Measurements from ENCODE around the gene STARD8.

The STARD8 gene

DNA sequence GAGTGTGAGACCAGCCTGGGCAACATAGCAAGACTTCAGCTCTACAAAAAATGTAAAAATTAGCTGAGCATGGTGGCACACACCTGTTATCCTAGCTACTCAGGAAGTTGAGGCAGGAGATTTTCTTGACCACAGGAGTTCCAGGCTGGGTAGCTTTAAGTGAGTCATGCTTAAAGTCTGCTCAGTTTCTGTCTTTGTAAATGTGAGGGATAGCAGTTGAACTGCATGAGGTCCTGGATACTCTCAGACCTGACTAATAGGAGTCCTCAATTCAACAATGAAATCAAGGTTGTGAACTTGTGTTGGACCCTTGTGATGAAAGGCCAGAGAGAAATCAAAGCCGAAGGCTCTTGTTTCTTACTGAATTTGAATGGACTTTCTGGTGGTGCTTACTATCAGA lies 45.2 kb downstream of the STARD8 start:
- no peak for DNase-seq

GRCh38 chrX:68693481-68694434 lies 46.3 kb downstream of the STARD8 start:
- DNase-seq = no peak

DNA sequence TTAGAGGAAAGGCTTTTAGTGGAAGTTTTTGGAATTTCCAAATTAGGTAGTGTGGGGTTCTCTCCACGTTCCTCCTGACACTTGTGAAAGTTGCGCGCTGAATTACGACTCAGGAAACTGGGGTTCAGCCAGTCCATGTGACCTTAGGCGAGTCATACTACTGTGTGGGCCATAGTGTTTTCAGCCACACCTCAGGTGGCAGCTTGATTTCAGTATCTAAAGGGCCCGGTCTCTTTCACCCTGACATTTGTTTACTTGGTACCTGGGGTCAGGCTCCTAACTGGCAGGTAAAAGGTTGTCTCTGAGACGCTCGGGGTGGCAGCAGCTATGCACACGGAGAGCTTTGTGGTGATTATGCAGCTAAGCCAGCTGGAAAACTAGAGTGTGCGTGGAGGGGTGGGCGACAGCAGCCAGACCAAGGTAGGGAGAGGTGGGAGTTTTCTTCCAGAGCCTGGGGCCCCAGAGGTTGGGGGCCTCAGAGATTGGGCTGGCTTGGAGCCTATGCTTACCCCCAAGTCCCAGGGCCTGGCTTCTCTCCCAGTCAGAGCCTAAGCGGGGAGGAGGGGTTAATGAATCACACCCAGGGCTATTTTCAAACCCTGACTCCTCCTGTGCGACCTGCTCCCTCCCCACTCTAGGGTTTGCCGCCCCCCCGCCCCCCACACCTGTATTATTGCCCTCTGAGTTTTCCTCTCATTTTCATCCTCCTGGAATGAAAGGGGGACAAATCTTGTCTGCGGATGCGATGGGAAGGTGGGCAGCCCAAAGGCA lies 47.2 kb downstream of the STARD8 start:
- no peak for DNase-seq

- DNase-seq = no peak
Measured at GRCh38 chrX:68695206-68695845, 47.9 kb downstream of the STARD8 start.

GRCh38 chrX:68696267-68696990 lies 49.0 kb downstream of the STARD8 start:
- no peak for DNase-seq

- DNase-seq = no peak
Measured at GRCh38 chrX:68697036-68697435, 49.6 kb downstream of the STARD8 start.

GRCh38 chrX:68697465-68698125 lies 50.1 kb downstream of the STARD8 start:
- no peak for DNase-seq

DNA sequence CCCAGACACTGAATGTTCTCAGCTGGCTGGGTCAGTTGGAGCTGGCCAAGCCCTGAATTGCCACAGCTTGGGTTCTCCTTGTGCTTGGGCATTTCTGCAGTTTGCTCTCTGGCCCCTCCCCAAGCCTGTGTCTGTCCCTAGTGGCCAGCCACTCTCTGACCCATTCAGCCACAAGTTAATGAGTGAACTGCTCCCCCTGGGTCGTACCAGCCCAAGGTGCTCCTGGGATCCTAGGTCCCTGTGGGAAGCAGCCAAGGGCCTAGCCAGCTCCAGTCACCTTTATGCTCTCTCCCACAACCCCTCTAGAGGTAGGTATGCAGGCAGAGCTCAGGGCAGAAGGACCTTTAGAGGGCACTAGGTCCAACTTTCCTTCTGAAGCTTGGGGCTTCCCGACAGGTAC lies 51.5 kb downstream of the STARD8 start:
- no peak for DNase-seq

- no peak for DNase-seq
Measured at GRCh38 chrX:68699960-68700746, 52.7 kb downstream of the STARD8 start.

DNA sequence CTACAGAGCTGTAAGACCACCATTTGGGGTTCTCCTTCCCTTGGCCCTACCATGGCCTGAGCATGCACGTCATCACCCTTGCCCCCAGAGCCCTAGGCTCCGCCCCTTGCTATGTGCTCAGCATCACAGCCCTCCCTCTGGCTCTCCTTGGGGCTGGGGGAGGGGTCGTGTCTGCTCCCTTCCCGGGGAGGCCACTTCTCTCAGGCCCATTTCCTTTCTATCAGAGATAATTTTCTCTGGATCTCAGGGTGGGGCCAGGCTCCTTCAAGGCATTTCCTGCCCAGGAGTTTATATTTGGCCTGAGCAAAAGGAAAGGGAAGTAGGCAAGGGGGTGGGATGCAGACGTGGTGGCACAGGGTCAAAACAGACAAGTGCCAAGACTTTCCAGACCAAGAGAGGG lies 55.9 kb downstream of the STARD8 start:
- DNase-seq = no peak

DNA sequence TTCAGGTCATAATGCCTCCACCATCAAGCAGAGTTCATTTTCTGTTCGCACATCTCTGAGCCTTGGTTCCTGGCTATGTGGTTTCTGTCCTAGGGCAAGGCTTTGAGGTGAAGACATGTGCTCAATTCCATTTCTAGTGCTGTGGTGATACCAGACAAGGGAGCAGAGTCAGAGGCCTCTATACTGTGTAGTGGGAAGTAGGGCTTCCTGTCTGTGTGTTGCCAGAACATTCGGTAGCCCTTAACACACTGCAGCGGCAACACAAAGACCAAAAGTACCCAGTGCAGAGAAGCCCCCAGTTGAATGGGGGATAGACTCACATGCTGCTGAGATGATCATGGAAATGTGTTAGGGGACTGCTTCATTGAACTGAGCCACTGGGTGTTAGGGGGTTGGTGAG lies 56.4 kb downstream of the STARD8 start:
- DNase-seq = no peak

- no peak for DNase-seq
Measured at GRCh38 chrX:68705986-68706385, 58.5 kb downstream of the STARD8 start.

DNA sequence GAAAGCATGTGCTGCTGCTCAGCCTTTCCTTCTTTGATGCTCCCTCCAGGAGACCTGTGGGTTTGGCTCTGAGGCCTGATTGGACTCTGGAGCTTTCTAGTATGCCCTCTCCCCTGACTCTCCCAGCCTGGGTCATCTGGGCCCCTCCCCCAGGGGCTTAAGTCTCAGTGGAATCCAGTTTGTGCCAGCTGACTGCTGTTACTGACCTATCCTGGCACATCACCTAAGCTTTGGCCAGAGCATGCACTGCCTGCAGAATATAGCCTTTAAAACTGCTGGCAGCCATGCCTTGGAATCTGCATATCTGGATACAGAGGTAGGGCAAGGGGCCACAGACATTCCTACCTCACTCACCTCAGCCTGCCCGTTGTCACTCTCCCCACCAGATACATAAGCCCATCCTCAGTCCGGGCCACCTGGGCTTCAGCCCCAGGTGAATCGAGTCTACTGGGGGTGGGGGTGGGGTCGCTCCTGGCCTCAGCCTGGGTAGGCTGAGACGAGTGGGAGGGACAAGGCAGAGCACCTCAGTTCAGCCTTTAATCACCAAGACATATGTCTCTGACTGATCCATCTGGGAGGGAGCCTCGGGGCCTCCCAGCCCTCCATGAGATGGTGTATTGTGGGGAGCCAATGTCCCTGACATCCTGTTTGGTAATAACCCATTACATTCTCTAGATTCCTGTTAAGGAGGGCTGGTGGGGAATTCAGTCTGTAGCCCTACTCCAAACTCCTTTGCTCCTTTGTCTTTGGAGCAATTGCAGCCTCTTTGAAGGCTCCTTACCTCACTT lies 61.2 kb downstream of the STARD8 start:
- DNase-seq = no peak

DNA sequence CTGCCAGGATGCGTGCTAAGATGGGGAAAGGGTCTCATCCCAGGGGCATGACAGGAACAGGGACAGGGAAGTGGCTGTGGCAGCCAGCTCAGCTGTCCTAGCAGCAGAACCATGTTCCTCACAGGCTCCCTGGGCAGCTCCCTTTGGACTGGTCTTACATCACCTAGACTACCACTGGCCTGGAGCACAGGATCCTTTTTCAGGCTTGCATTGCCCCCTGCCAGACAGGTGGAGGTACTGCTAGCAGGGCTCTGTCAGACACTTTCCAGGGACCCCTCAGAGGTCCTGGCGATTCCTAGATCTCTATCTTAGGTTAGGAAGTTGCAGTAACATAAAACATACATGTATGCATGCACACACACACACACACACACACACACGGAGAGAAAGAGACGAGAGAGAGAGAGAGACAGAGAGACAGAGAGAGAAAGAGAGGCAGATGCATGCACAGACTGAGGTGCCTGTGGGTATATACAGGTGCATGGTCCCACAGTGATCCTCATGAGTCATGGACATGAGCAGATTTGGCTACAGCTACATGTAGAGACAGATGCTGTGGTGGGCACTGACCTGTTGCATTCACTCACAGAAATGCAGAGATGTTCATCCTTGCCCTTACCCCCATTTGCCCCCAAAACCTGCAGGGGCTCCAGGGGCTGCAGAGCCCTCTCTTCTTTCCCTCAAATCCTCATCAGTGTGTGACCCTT lies 63.6 kb downstream of the STARD8 start:
- DNase-seq = no peak

DNA sequence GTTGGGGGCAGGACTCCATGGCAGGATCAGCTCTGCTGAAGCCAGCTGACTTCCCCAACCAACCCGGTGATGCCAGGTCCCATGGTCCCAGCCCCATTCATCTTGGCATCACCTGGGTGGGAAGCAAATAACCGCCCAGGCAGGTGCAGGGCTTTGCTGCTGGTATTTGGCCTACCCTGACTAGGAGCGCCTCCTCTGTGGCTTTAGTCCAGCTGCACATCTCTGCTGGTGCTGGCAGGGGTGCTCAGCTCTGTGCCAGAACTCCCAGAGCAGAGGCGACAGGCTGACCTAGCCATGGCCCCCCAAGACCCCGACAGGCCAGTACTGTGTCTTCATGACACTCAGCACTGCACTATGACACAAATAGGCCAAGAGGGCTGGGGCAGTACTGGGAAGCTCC lies 64.4 kb downstream of the STARD8 start:
- DNase-seq = no peak

DNA sequence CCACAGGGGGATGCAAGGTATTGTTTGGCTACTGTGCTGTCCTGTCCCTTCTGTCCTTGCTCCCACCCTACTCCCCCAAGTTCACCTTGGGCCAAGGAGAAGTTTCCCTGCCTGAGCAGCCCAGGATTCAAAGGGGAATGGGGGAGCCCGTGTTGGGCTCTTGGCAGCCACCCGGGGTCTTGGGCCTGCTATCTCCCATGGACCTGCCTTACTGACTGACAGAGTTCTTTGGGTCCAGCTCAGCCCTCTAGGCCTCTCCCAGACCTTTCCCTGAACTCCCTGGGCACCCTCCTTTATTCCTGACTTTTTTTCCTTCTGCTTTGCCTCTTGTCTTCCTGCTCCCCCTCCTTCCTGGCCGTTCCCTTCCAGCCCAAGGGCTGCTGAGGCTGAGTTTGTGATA lies 67.4 kb downstream of the STARD8 start:
- no peak for DNase-seq

GRCh38 chrX:68717196-68717595 lies 69.7 kb downstream of the STARD8 start:
- no peak for DNase-seq

DNA sequence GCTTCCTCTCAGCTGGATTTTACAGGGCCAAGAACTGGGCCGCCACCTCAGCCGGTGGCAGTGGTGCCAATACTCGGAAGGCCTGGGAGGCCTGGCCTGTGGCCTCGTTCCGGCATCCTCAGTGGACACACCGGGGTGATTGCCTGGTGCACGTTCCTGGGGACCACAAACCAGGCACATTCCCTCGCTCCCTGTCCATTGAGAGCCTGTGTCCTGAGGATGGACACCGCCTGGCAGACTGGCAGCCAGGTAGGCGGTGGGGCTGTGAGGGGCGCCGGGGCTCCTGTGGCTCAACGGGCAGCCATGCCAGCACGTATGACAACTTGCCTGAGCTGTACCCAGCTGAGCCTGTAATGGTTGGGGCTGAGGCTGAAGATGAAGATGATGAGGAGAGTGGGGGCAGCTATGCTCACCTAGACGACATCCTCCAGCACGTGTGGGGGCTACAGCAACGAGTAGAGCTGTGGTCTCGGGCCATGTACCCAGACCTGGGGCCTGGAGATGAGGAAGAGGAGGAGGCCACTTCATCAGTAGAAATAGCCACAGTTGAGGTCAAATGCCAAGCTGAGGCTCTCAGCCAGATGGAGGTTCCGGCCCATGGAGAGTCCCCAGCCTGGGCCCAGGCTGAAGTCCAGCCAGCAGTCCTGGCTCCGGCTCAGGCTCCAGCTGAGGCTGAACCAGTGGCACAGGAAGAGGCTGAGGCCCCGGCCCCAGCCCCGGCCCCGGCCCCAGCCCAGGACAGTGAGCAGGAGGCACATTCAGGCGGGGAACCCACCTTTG lies 70.4 kb downstream of the STARD8 start:
- DNase-seq = no peak

GRCh38 chrX:68718443-68718820 lies 71.0 kb downstream of the STARD8 start:
- DNase-seq = no peak
